Osteocyte (in vitro differentiated cells): ENCODE results near the gene KATNIP. TPM values are rescaled to one million over a fixed set of nuclear protein-coding genes. Genes with fewer than 3 reads are reported as not detected.
"Not testable (repeated sequence)": the region's sequence is repeated elsewhere in the genome, so short reads cannot be mapped to it uniquely, and the experiment has no call there.

Source experiments
- DNase-seq: peaks from one replicate; pipeline ENCODE4 v3.0.0; 2021; ENCODE audit warnings: mixed read lengths; ENCODE audit not compliant: unreplicated experiment; ENCODE audit errors: extremely low spot score
- H3K27ac Mint-ChIP-seq: one replicate; pipeline ENCODE4 v1.8.0; 2021; ENCODE audit warnings: mild to moderate bottlenecking, mixed read lengths; ENCODE audit not compliant: unreplicated experiment
- H3K27me3 Mint-ChIP-seq: one replicate; pipeline ENCODE4 v1.8.0; 2021; ENCODE audit warnings: mixed read lengths; ENCODE audit not compliant: unreplicated experiment
- H3K36me3 Mint-ChIP-seq: one replicate; pipeline ENCODE4 v1.8.0; 2021; ENCODE audit warnings: mixed read lengths; ENCODE audit not compliant: unreplicated experiment
- H3K4me1 Mint-ChIP-seq: one replicate; pipeline ENCODE4 v1.8.0; 2021; ENCODE audit warnings: mixed read lengths; ENCODE audit not compliant: unreplicated experiment
- H3K4me3 Mint-ChIP-seq: one replicate; pipeline ENCODE4 v1.8.0; 2021; ENCODE audit warnings: mild to moderate bottlenecking, moderate library complexity, mixed read lengths; ENCODE audit not compliant: unreplicated experiment
- H3K9me3 Mint-ChIP-seq: one replicate; pipeline ENCODE4 v1.8.0; 2021; ENCODE audit warnings: mixed read lengths; ENCODE audit not compliant: unreplicated experiment
- CTCF ChIP-seq: fragments of 200-600 bp; sonication (generic); IDR thresholded peaks from 2 replicates; pipeline ENCODE4 v1.5.0; 2021; ENCODE audit warnings: antibody characterized with exemption, mild to moderate bottlenecking, moderate library complexity
- total RNA-seq: library from RNA; stranded (reverse); gene quantifications from 2 replicates; pipeline ENCODE4 v1.2.1, GENCODE V29; 2021

The KATNIP gene
- total RNA-seq, 1 donor from 2014 or later, result 30.0 TPM

DNA sequence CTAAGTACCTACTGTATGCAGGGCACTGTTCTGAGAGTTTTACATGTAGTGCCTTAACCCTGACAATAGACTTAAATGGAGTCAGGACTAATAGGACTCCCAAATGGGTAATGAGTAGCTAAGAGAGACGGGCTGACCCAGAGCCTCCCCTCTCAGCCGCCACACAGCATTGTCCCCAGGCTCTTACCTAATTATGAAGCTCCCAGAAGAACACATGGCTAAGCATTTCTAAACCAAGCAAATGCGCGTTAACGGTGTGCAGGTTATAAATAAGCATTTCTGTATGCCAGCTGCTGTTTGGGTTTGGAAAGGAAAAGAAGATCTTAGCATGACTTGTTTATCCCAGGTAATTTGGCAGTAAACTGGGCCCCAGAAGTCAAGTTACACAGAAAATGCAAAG is 14.3 kb downstream of the KATNIP start:
- H3K27me3 Mint-ChIP-seq, result no peaks in the 10 kb centered on the region
- no peak for DNase-seq
- no peak overlapping the region for H3K27ac Mint-ChIP-seq
- H3K4me3 Mint-ChIP-seq, result no peak overlapping the region
- TF ChIP-seq CTCF, result no peak
- peaks cover 1% of the 10 kb centered on the region for H3K4me1 Mint-ChIP-seq
- peaks cover 2% of the 10 kb centered on the region for H3K36me3 Mint-ChIP-seq
- H3K9me3 Mint-ChIP-seq, result no peaks in the 10 kb centered on the region

DNA sequence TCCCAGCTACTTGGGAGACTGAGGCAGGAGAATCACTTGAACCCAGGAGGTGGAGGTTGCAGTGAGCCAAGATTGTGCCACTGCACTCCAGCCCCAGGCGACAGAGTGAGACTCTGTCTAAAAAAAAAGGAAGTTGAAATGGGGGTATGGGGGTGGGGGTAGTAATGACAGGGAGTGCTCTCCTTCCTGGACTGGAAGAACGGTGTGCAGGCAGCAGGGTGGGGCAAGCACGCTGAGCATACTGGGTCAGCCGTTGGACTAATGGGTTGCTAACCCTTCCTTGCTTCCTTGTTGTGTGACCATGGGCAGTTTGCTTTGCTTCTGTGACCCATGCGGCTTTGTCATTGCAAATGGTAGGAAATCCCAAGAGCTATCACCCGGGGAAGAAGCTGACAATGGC is 16.5 kb downstream of the KATNIP start:
- Mint-ChIP-seq H3K27me3 (no peaks in the 10 kb centered on the region), H3K4me1 (peaks cover 5% of the 10 kb centered on the region)
- TF ChIP-seq CTCF, result no peak

DNA sequence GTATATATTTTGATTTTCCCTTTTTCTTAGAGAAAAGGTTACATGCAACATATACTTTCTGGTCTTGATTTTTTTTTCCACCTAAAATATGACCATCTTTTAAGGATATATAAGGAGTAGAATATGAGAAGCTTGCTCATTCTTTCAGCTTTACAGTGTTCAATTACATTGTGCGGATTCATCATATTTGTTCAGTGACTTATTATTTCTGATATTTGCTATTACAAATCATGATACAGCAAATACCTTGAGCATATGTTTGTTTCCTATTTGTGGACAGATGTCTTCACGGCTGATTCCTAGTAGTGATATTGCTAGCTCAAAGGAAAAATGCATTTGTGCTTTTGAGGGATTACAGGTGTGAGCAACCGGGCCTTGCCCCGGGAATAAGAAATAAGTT is 18.1 kb downstream of the KATNIP start:
- no peak for TF ChIP-seq CTCF
- H3K27me3 Mint-ChIP-seq, result no peaks in the 10 kb centered on the region
- no peaks in the 10 kb centered on the region for H3K36me3 Mint-ChIP-seq
- H3K4me1 Mint-ChIP-seq, result peaks cover 19% of the 10 kb centered on the region
- H3K27ac Mint-ChIP-seq, result no peak overlapping the region
- no peak overlapping the region for H3K4me3 Mint-ChIP-seq
- DNase-seq, result no peak
- H3K9me3 Mint-ChIP-seq, result no peaks in the 10 kb centered on the region

More for the DNA sequence above, 16.5 kb downstream of the KATNIP start:
- no peaks in the 10 kb centered on the region for H3K9me3 Mint-ChIP-seq
- no peak overlapping the region for H3K4me3 Mint-ChIP-seq
- no peaks in the 10 kb centered on the region for H3K36me3 Mint-ChIP-seq
- H3K27ac Mint-ChIP-seq, result no peak overlapping the region
- DNase-seq, result no peak

GRCh38 chr16:27570986-27571385 is 21.0 kb downstream of the KATNIP start:
- H3K27me3 Mint-ChIP-seq, DNase-seq, H3K27ac Mint-ChIP-seq, H3K4me3 Mint-ChIP-seq, H3K36me3 Mint-ChIP-seq, H3K9me3 Mint-ChIP-seq: not testable (repeated sequence)
- peaks cover 18% of the 10 kb centered on the region for H3K4me1 Mint-ChIP-seq

DNA sequence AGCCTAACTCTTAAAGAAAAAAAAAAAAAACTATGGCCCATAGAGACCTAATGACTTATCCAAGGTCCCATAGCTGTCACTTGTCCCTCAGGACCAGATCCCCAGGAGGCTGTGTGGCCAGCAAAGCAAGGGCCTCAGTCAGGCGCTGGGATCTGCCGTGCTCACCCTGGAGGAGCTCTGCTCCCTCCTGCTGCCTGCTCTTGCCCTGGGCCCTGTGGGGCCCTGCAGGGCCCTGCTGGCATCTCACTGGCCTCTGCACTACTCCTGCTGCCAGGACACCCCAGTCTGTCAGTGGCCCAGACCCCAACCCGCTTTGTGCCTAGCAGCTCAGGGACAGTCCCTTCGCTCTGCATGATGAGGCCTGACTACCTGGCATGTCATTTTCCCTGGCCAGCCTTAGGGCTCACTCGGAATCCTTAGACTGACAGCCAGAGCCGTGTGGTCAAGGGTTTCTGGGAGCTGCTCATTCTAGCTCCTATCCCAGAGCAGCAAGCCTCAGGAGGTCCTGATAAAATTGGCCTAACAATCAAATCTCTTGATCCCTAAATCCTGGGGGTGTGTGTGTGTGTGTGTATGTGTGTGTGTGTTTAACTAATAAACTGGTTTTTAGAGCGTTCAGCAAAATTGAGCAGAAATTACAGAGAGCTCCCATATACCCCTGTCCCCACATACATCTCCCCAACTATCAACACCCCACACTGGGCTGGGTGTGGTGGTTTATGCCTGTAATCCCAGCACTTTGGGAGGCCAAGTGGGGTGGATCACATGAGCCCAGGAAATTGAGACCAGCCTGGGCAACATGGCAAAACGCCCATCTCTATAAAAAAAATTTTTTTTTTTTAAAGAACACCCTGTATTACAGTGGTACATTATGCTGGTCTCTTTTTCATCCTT is 21.7 kb downstream of the KATNIP start:
- Mint-ChIP-seq H3K27me3 (no peaks in the 10 kb centered on the region), H3K27ac (peak overlapping the region; percentile 14), H3K4me1 (peaks cover 18% of the 10 kb centered on the region), H3K4me3 (no peak overlapping the region), H3K36me3 (peaks cover 4% of the 10 kb centered on the region), H3K9me3 (no peaks in the 10 kb centered on the region)
- no peak for TF ChIP-seq CTCF
- DNase-seq, result no peak
